Stimulated activated CD4-positive, alpha-beta T cell treated with anti-CD3 and anti-CD28 coated beads, Interleukin-1b, Interleukin-23, amount 100 ng/mL, for 24 hours (primary cell): ENCODE measurements around the gene LMF1.
A peak's percentile ranks its signal among the peaks of the same experiment; 100 is the strongest.

Source experiments
- DNase-seq, 4 experiments: peaks; one replicate each; pipeline ENCODE4 v3.0.0-alpha.2; 2020; ENCODE audit warnings: low read depth in 4 of 4, low spot score in 1 of 4

LMF1 gene

DNA sequence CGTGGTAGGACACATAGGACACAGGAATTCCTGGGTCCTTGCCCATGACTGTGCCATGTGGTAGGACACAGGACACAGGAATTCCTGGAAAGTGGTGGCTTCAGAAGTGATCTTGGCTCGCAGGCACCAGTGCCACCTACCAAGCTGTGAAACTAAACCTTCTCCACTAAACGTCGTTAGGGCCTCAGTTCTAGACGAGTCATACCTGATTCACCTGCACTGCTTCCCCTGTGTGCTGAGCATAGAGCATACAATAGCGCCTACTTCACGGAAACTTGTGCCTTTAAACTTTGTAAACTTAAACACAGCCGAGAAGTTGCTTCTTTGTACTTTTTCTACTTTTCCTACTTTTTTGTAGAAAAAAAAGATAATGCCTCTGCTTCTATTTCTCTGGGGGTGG lies 15.6 kb upstream of the LMF1 start:
- no peak for DNase-seq

- no peak for DNase-seq
Measured at GRCh38 chr16:985646-986400, 15.0 kb upstream of the LMF1 start.

DNA sequence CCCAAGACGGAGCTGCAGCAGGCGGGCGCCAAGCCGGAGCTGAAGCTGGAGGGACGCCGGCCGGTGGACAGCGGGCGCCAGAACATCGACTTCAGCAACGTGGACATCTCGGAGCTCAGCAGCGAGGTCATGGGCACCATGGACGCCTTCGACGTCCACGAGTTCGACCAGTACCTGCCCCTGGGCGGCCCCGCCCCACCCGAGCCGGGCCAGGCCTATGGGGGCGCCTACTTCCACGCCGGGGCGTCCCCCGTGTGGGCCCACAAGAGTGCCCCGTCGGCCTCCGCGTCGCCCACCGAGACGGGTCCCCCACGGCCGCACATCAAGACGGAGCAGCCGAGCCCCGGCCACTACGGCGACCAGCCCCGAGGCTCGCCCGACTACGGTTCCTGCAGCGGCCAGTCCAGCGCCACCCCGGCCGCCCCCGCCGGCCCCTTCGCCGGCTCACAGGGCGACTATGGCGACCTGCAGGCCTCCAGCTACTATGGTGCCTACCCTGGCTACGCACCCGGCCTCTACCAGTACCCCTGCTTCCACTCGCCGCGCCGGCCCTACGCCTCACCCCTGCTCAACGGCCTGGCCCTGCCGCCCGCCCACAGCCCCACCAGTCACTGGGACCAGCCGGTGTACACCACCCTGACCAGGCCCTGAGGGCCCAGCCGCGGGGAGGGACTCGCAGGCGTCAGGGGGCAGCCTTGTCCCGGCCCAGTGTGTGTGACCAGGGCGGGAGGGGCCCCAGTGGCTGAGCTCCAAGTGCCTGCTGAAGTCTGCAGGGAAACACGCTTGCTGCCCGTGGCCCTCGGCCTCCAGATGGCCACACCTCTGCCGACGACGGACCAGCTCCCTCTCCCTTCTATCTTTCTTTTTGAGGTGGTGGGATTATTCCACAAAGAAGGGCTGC lies 14.2 kb upstream of the LMF1 start:
- DNase-seq = no peak

- no peak for DNase-seq
Measured at GRCh38 chr16:984121-984694, 13.4 kb upstream of the LMF1 start.

- no peak for DNase-seq
Measured at GRCh38 chr16:983044-984030, 12.6 kb upstream of the LMF1 start.

GRCh38 chr16:982145-983043 lies 11.6 kb upstream of the LMF1 start:
- DNase-seq = no peak

DNA sequence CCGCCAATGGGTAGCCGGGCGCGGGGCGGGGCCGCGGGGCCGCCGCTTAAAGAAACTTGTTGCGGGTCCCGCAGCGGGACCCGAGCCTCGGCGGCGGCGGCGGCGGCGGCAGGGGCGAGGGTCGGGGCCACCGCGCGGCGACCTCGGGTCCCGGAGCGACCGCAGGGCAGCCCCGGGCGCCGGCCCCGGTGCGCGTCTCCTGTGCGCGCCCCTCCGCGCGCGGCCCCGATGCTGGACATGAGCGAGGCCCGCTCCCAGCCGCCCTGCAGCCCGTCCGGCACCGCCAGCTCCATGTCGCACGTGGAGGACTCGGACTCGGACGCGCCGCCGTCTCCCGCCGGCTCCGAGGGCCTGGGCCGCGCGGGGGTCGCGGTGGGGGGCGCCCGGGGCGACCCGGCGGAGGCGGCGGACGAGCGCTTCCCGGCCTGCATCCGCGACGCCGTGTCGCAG lies 10.9 kb upstream of the LMF1 start, which contains the start of gene SOX8:
Gene SOX8 (plus strand): TSS at position 76 of the 450 bp plus-strand sequence. CDS start 153 bp downstream, at position 229.
- DNase-seq = peak in 1 of 4 experiments; percentile 58

GRCh38 chr16:980595-980854 lies 9.7 kb upstream of the LMF1 start:
- no peak for DNase-seq

- no peak for DNase-seq
Measured at GRCh38 chr16:979859-980594, 9.2 kb upstream of the LMF1 start.

GRCh38 chr16:979147-979546 lies 8.4 kb upstream of the LMF1 start:
- DNase-seq = no peak

DNA sequence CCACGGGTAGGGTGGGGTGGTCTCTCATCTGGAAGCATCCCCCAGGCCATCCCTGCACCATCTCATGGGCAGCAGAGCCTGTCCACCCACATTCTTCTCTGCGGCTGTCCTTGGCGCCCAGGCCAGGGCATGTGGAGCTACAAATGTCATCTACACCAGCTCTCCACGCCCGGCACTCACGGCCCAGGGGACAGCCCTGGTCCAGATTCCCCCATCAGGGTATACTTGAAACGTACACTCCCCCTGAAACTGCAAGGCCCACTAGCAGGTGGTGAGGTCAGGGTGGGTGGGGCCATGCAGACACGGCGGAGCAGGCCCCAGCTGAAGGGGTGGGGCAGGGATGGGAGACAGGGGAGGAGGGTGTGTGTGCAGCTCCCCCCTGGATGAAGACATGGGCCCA lies 7.6 kb upstream of the LMF1 start:
- no peak for DNase-seq

- DNase-seq = no peak
Measured at GRCh38 chr16:977896-978295, 7.1 kb upstream of the LMF1 start.

- no peak for DNase-seq
Measured at GRCh38 chr16:977081-977701, 6.4 kb upstream of the LMF1 start.

DNA sequence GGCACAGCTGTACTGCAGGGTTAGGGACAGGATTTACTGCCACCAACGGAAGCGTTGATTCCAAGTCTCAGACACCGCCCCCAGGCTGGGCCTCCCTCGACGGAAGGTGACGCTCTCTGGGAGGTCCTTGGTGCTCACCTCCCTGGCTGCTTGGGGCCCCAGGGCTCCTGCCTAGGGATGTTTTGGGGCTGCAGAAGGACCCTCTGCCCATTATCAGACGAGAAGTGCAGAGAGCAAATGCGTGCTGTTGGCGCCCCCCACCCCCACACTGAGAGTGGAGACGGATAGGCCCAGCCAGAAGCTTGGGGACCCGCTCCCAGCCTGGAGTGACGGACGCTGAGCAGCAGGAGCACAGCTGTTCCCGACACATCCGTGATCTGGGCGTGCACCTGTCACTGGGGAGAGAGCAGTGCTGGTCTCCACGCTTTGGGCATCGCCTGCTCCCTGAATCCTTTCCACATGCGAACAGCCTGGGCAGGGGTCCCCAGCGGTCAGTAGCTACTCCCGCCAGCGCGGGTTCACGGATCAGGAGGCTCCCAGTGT lies 5.7 kb upstream of the LMF1 start:
- no peak for DNase-seq

GRCh38 chr16:975291-975690 lies 4.5 kb upstream of the LMF1 start:
- no peak for DNase-seq

DNA sequence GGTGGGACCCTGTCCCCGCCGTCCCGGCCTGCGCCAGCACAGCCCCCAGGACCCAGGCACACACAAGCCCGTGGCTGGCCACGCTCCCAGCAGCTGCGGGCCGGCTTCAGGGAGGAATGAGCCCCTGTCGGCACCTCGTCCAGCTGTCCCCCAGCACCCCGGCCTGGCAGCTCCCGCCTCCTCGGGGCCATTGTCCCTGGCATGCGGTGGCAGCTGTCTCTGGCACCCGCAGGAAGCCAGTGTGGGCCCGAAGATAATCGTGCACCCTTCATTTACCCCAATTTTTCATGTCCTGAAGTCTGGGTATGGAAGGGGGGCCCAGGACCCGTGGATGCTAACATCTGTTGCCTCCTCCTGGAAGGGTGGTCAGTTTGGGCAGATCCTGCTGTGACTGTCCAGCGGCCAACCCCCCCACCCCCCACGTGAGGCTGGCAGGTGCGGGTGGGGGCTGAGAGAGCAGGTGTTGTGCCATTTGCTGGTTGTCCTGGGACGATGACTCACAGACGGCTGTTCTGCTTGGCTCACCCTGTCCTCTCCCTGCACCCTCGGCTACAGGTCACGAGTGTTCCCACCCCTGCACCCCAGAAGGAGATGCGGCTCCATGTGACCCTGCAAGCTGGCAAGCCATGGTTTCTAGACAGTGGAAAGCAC lies 4.0 kb upstream of the LMF1 start:
- DNase-seq = no peak

GRCh38 chr16:974001-974601 lies 3.3 kb upstream of the LMF1 start:
- DNase-seq = no peak

DNA sequence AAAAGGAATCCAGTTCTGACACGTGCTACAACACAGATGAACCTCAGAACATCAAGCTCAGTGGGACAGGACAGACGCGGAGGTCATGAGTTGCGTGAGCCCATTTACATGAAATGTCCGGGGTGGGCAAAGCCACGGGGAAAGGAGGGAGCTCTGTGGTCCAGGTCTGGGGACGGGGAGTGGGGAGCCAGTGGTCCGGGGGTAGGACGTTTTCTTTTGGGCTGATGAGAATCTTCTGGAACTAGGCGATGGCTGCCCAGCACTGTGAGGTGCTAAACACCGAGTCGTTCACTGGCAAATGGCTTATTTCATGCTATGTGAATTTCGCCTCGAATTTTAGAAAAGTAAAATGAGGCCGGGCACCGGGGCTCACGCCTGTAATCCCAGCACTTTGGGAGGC lies 2.6 kb upstream of the LMF1 start:
- DNase-seq = no peak
